Measurements from ENCODE around the gene TOMM34.

The TOMM34 gene, protein sequence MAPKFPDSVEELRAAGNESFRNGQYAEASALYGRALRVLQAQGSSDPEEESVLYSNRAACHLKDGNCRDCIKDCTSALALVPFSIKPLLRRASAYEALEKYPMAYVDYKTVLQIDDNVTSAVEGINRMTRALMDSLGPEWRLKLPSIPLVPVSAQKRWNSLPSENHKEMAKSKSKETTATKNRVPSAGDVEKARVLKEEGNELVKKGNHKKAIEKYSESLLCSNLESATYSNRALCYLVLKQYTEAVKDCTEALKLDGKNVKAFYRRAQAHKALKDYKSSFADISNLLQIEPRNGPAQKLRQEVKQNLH

DNA sequence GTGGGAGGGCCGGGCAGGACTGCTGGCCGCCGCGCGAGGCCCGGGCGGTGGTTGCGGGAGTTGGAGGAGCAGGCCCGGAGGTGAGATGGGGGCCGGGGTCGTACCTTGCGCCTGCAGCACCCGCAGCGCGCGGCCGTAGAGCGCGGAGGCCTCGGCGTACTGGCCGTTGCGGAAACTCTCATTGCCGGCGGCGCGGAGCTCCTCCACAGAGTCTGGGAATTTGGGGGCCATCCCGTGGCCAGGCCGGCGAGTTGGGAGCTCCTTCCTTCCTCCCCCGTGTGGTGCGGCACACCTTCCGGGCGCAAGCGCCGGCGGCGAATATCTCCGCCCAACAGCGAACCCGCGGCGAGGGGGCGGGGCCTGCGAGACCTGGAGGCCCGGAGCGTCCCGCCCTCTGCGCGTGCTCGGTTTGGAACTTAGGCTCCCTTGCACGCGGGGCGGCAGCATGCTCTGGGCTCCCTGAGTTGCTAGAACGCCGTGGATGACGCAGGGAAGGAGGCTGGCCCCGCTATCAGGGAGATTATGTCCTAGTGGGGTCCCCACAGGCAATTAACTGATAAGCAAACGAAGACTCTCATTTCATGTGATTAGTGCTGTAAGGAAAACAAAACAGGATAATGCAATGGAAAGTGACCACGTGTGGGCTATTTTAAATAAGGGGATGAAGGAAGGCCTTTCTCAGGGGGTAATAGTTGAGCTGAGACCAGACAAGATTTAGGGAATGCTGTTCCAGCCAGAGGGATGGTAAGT lies at the start of gene TOMM34:
Gene TOMM34, minus strand, starts transcription at position 295 of the 750 bp plus-strand sequence. Its CDS starts 64 bp downstream, at position 231.
- peak; percentile 95 for DNase-seq

- DNase-seq = no peak
These were observed 48.4 kb upstream of the TOMM34 start for GRCh38 chr20:45008521-45009049.

DNA sequence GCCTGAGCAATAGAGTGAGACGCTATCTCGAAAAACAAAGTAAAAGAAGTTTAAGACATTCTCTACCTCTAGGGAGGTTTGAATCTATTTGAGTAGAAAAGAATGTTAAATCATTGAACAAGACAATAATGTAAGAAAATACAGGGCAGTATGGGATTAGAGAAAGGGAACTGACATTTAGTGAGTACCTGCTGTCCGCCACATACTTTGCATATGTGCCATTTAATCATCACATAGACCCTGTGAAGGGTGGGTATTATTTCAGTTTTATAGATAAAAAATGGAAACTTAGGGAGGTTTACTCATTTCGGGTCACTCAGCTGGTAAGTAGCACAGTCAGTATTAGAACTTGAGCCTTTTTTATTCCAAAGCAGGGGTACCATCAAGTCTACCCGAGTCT lies 37.5 kb upstream of the TOMM34 start:
- DNase-seq = no peak

DNA sequence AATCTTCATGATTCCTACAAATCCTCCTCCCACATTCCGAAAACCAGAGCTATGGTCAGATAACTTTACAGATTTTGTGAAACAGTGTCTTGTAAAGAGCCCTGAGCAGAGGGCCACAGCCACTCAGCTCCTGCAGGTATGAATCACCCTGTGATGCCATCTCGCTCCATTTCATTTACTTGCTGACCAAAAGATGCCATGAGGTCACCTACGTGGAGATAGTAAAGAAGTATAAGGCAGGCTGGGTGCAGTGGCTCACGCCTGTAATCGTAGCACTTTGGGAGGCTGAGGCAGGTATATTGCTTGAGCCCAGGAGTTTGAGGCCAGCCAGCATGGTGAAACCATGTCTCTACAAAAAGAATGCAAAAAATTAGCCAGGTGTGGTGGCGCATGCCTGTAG lies 37.0 kb upstream of the TOMM34 start:
- no peak for DNase-seq

DNA sequence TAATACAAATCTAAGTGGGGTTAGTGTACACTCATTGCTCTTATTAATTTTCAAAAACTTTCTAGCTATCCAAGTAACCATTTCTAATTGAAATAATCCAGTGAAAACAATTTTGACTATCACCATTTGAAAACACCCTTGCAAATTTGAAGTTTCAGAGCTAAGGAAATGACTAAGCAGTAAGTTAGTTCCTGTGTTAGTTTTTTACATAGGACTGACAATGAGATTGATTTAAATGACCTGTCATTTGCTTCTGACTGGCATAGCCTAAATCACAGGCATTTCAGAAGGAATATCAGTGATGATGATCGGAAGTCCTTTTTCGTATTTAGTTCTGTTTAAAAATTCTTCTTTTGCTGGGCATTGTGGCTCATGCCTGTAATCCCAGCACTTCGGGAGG lies 33.1 kb upstream of the TOMM34 start:
- DNase-seq = no peak

DNA sequence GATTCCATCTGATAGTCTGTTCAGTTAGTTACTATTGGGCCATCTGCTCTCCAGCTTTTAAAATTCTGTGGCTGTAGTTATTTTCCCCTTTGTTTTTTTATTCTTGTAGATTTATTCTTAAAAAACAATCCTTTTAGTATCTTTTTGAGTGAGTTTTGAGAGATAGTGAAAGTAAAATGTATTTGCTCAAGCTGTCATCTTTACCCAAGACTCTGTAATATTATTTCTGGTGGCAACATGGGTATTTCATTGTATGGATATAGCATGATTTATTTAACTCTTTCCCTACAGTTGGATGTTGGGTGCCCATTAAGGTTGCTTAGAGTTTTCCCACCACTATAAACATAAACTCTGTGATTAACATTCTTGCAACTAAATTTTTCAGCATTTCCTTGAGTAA lies 30.8 kb upstream of the TOMM34 start:
- DNase-seq = no peak

- DNase-seq = no peak
These were observed 30.2 kb upstream of the TOMM34 start for GRCh38 chr20:44990425-44990824.

DNA sequence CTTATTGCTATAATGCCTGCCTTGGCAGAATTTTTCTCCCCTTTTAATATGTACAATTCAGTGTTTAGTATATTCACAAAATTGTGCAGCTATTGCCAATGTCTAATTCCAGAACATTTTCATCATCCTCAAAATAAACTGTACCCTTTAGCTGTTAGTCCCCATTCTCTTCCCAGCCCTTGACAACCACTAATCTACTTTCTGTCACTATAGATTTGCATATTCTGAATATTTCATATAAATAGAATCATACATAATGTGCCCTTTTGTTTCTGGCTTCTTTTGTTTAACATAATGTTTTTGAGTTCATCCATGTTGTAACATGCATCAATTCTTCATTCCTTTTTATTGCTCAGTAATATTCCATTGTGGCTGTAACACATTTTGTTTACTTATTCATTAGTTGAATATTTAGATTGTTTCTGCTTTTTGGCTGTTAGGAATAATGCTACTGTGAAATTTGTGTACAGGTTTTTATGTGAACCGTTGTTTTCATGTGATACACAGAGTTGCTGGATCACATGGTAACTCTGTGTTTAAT lies 28.5 kb upstream of the TOMM34 start:
- no peak for DNase-seq

GRCh38 chr20:44983093-44983674 lies 23.0 kb upstream of the TOMM34 start:
- DNase-seq = peak; percentile 61

DNA sequence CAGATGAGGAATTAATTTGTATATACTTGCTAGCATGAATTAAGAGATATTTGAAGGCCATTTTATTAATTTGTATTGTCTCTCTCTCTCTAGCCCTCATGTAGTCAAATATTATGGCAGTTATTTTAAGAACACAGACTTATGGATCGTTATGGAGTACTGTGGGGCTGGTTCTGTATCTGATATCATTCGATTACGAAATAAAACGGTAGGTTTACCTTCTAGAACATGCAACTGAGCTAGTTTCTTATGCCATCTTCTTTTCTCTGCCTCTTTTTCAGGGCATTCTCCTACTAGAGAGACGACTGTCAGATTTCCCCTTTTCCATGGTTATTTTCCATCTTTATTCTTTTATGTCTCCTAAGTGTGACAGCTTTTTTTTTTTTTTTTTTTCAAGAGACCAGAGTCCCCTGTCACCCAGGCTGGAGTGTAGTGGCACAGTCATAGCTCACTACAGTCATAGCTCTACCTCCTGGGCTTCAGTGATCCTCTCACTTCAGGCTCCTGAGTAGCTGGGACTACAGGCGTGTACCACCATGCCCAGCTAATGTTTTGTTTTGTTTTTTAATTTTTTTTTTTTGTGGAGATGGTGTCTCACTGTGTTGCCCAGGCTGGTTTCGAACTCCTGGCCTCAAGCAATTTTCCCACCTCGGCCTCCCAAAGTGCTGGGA lies 21.7 kb upstream of the TOMM34 start:
- DNase-seq = no peak

- peak; percentile 86 for DNase-seq
These were observed 19.0 kb upstream of the TOMM34 start for GRCh38 chr20:44979090-44979621.

DNA sequence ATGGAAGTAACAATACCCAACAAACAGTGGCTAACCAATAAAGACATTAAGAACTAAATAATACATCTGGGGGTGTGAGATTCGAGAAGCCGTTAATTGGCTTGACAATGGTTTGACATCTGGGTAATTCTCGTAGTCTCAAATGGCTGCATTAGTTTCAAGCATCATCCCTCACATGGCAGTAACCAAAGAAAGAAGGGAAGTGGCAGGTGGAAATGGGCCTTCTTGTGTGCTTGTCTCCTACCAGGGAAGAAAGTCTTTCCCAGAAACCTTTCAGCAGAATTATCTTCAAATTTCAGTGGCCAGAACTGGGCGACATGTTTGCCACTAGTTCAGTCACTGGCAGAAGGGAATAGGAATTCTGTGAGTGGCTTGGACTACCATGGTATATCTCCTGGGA lies 16.5 kb upstream of the TOMM34 start:
- DNase-seq = no peak

DNA sequence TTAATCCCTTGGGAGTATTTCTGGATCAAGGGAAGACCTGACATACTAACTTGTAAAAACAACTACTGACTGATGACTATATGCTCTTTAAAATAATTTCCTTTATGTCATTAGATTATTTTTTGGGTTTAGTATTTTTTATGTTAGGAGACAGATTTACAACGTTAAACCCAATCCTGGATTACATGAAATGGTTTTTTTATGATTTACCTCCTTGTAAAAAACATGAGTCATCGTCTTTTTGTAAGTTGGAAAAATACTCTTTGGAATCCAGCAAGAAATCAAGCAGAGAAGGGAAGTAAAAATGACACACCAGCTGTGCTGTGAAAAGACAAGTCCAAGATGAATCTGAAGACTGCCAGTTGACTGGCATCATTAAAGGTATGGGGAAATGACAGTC lies 12.9 kb upstream of the TOMM34 start:
- DNase-seq = no peak

- DNase-seq = peak; percentile 75
These were observed 10.1 kb upstream of the TOMM34 start for GRCh38 chr20:44970243-44970757.

DNA sequence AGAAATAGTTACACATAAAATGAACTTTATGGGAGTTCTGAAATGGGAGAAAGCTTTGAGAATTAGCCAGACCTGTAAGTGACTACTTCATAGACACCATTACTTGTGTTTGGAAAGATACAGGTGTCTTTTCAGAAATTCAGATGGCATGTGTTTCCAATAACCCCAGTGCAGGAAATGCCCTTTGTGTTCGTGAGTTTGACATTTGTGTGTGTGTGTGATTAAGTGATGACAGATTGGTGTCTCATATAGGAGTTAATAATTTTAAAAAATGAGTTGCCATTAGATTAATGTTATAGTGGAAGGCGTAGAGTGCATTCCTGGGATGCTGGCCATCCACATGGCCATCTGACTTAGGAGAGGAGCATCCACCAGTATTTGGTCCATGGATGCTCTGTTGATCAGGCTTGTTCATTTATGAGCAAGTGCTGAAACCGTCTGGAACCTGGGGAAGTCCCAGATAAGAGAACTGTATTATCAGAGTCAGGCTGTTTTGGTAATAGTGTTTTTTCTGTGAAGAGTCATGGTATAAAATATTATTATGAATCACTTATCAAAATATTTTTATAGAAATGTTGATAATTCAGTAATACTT lies 9.2 kb upstream of the TOMM34 start:
- DNase-seq = peak; percentile 49

- peak; percentile 33 for DNase-seq
These were observed 7.1 kb upstream of the TOMM34 start for GRCh38 chr20:44967207-44967807.

DNA sequence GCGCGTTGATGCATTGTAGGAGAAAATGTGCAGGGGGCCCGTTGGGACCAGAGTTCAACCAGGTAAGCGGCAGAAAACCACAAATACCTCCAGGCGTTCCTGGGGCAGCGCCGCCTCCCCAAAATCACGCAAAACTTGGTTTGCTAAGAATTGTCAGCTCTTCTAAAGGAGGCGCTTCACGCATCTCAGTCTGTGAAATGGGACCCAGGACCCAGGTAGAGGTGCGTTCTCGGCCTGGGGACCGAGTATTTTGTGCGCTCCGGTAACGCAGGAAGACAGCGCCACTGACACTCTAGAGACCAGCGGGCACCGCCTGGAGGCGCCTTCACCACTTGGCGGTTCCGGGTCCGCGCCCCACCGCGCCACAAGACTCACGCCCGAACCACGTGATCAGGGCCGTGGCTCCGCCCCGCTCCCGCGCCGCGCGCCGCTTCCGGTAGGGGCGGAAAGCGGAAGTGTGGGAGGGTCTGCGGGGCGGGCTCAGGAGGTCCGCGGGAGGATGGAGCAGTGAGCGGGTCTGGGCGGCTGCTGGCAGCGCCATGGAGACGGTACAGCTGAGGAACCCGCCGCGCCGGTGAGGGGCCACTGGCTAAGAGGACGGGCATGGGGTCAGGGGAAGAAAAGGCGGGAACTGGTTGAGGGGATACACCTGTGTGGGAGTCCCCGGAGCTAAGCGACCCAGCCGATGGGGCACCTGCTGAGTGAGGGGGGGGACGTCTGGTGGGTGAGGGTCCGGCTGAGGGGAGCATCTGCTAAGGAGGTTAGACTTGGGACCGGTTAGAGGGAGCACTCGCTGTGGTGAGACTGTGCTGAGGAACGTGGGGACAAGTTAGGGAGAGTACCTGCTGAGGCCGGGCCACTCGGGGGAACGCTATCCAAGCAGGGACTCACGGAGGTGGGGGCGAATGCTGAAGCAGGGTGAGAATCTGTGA lies 6.1 kb upstream of the TOMM34 start, which contains the start of gene STK4:
Gene STK4, plus strand, starts transcription at position 483 of the 932 bp plus-strand sequence. Its CDS starts 57 bp downstream, at position 540.
- peak; percentile 94 for DNase-seq

DNA sequence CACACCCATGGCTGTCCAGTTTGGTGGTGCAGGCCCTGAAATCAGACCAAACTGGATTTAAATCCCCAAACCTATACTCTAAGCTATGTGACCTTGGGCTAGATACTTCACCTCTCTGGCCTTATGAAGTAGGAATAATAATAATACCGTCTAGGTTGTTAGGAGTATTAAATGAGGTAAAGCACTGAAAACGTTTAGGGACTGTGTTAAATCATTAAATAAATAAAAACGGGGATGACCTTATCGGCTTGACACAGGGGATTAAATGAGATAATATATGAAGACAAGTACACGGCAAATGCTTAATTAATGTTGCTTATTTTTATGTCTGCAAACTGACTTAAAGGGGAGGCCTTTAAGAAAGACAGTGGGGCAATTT lies 5.4 kb upstream of the TOMM34 start:
- DNase-seq = no peak

GRCh38 chr20:44963325-44964215 lies 3.4 kb upstream of the TOMM34 start:
- DNase-seq = peak; percentile 39

Data from hematopoietic multipotent progenitor cell treated with erythropoietin and hydrocortisone succinate and interleukin-3 and kit ligand, for 8 days (in vitro differentiated cells).